ENCODE data around the gene INPP5J. TPM values are rescaled to one million over a fixed set of nuclear protein-coding genes. Genes with fewer than 3 reads are reported as not detected.

The INPP5J gene
- total and polyA plus RNA-seq, 8 donors = 2.1 to 4.1 (median 2.9) TPM

- no peak overlapping the region for H3K4me3 ChIP-seq
- DNase-seq (no peak), ATAC-seq (no peak)
- intact Hi-C loops (cut with DNase I) = no loop called here
- H3K27me3 ChIP-seq = no peaks in the 10 kb centered on the region
- no peaks in the 10 kb centered on the region for H3K9me3 ChIP-seq
- no peak for TF ChIP-seq CTCF (IDR thresholded peaks at IDR 0.05)
- H3K36me3 ChIP-seq = no peaks in the 10 kb centered on the region
- H3K4me1 ChIP-seq = peaks cover under 1 to 11% of the 10 kb centered on the region in 2 donors
- no peak overlapping the region for H3K27ac ChIP-seq
Observed at GRCh38 chr22:31118046-31118820, 4.5 kb upstream of the INPP5J start.

- DNase-seq (no peak), ATAC-seq (no peak)
- no peak for TF ChIP-seq CTCF (IDR thresholded peaks at IDR 0.05)
- intact Hi-C loops (cut with DNase I) = no loop called here
- no peaks in the 10 kb centered on the region for H3K36me3 ChIP-seq
- H3K9me3 ChIP-seq = no peaks in the 10 kb centered on the region
- peaks cover 3 to 12% of the 10 kb centered on the region in 2 donors for H3K4me1 ChIP-seq
- H3K4me3 ChIP-seq = no peak overlapping the region
- no peaks in the 10 kb centered on the region for H3K27me3 ChIP-seq
- H3K27ac ChIP-seq = no peak overlapping the region
Observed at GRCh38 chr22:31119026-31119717, 3.6 kb upstream of the INPP5J start.

GRCh38 chr22:31120230-31120629 is 2.5 kb upstream of the INPP5J start:
- Histone ChIP-seq H3K36me3 (no peaks in the 10 kb centered on the region), H3K27me3 (no peaks in the 10 kb centered on the region), H3K9me3 (no peaks in the 10 kb centered on the region), H3K4me1 (peaks cover 3 to 12% of the 10 kb centered on the region in 2 donors), H3K4me3 (no peak overlapping the region), H3K27ac (no peak overlapping the region)
- no peak for ATAC-seq
- TF ChIP-seq CTCF (IDR thresholded peaks at IDR 0.05) = no peak
- intact Hi-C loops (cut with DNase I) = no loop called here
- no peak for DNase-seq

- H3K27ac ChIP-seq = no peak overlapping the region
- intact Hi-C loops (cut with DNase I) = no loop called here
Observed at GRCh38 chr22:31120642-31121041, 2.1 kb upstream of the INPP5J start.

More at GRCh38 chr22:31120642-31121041, 2.1 kb upstream of the INPP5J start:
- peaks cover 3 to 12% of the 10 kb centered on the region in 2 donors for H3K4me1 ChIP-seq
- H3K4me3 ChIP-seq = no peak overlapping the region
- no peaks in the 10 kb centered on the region for H3K9me3 ChIP-seq
- H3K27me3 ChIP-seq = no peaks in the 10 kb centered on the region
- TF ChIP-seq CTCF (IDR thresholded peaks at IDR 0.05) = no peak
- ATAC-seq (no peak), DNase-seq (no peak)
- no peaks in the 10 kb centered on the region for H3K36me3 ChIP-seq

All from left lung (tissue), 10 donors.